Osteoblast (primary cell): ENCODE measurements around the gene CDC6. TPM values are rescaled to one million over a fixed set of nuclear protein-coding genes. Genes with fewer than 3 reads are reported as not detected.

Experiments used
- DNase-seq: peaks from one replicate; pipeline ENCODE4 v3.0.0; 2011; ENCODE audit warnings: low spot score, mixed read lengths; ENCODE audit not compliant: insufficient read length; ENCODE audit errors: missing footprints
- H2AFZ ChIP-seq: 2 replicates; pipeline ENCODE4 v1.6.0; 2011; ENCODE audit warnings: mild to moderate bottlenecking, low read length
- H3K27ac ChIP-seq: 2 replicates; pipeline ENCODE4 v1.5.1; 2011; ENCODE audit warnings: mild to moderate bottlenecking, low read depth, low read length, moderate library complexity
- H3K27me3 ChIP-seq: 2 replicates; pipeline ENCODE4 v1.6.0; 2012; ENCODE audit warnings: mild to moderate bottlenecking, control low read depth, inconsistent platforms, low read length, moderate library complexity; ENCODE audit not compliant: insufficient read depth
- H3K36me3 ChIP-seq: 2 replicates; pipeline ENCODE4 v1.5.1; 2011; ENCODE audit warnings: mild to moderate bottlenecking, low read length, control low read depth, moderate library complexity; ENCODE audit not compliant: insufficient read depth
- H3K4me1 ChIP-seq: 2 replicates; pipeline ENCODE4 v1.5.1; 2011; ENCODE audit warnings: mild to moderate bottlenecking, low read length, control low read depth, moderate library complexity; ENCODE audit not compliant: insufficient read depth
- H3K4me2 ChIP-seq: 2 replicates; pipeline ENCODE4 v1.6.0; 2011; ENCODE audit warnings: mild to moderate bottlenecking, low read length; ENCODE audit not compliant: insufficient read depth
- H3K4me3 ChIP-seq: fragments of 200-600 bp; sonication (generic); 3 replicates; pipeline ENCODE4 v1.5.1; 2012; ENCODE audit warnings: mild to moderate bottlenecking, low read length, inconsistent platforms; ENCODE audit not compliant: insufficient read depth
- H3K79me2 ChIP-seq: 2 replicates; pipeline ENCODE4 v1.6.0; 2012; ENCODE audit warnings: mild to moderate bottlenecking, low read length, control low read depth, inconsistent platforms; ENCODE audit not compliant: insufficient read depth
- H3K9me3 ChIP-seq: 2 replicates; pipeline ENCODE4 v1.5.1; 2011; ENCODE audit warnings: low read depth, low read length, control low read depth
- H4K20me1 ChIP-seq: 2 replicates; pipeline ENCODE4 v1.6.0; 2012; ENCODE audit warnings: mild to moderate bottlenecking, low read length, control low read depth; ENCODE audit not compliant: insufficient read depth
- CTCF ChIP-seq: IDR thresholded peaks from 2 replicates; pipeline ENCODE4 v1.5.1; 2011; ENCODE audit warnings: mild to moderate bottlenecking, low read depth, low read length, moderate library complexity; ENCODE audit errors: extremely low read depth
- total RNA-seq: library from RNA; depleted of rRNA; stranded (reverse); fragments of >200 nt; gene quantifications from 2 replicates; pipeline ENCODE4 v1.2.3, GENCODE V29; 2012

The CDC6 gene
- total RNA-seq, 1 donor, result 5.1 TPM

- DNase-seq, result peak; percentile 92
- peaks cover 4% of the 10 kb centered on the region for H3K36me3 ChIP-seq
- H3K79me2 ChIP-seq, result peaks cover 80% of the 10 kb centered on the region
- H3K27ac ChIP-seq, result peak overlapping the region; percentile 65
- H3K4me2 ChIP-seq, result no peak overlapping the region
- no peak overlapping the region for H2AFZ ChIP-seq
- TF ChIP-seq CTCF, result no peak
- H3K4me3 ChIP-seq, result no peak overlapping the region
- no peaks in the 10 kb centered on the region for H3K27me3 ChIP-seq
- peaks cover 19% of the 10 kb centered on the region for H3K4me1 ChIP-seq
- peaks cover 40% of the 10 kb centered on the region for H4K20me1 ChIP-seq
- H3K9me3 ChIP-seq, result no peaks in the 10 kb centered on the region
Measured at GRCh38 chr17:40251576-40251975, 36.1 kb upstream of the CDC6 start.

GRCh38 chr17:40253565-40253964 is 34.1 kb upstream of the CDC6 start:
- Histone ChIP-seq H3K4me2 (no peak overlapping the region), H3K4me1 (peaks cover 19% of the 10 kb centered on the region), H3K9me3 (no peaks in the 10 kb centered on the region), H4K20me1 (peaks cover 32% of the 10 kb centered on the region), H2AFZ (no peak overlapping the region), H3K79me2 (peaks cover 76% of the 10 kb centered on the region), H3K27me3 (no peaks in the 10 kb centered on the region), H3K4me3 (no peak overlapping the region), H3K36me3 (peaks cover 17% of the 10 kb centered on the region), H3K27ac (no peak overlapping the region)
- DNase-seq, result no peak
- no peak for TF ChIP-seq CTCF

GRCh38 chr17:40259505-40259904 is 28.2 kb upstream of the CDC6 start:
- Histone ChIP-seq H3K4me1 (no peaks in the 10 kb centered on the region), H3K36me3 (peaks cover 40% of the 10 kb centered on the region)
- no peak for TF ChIP-seq CTCF

GRCh38 chr17:40260528-40260927 is 27.2 kb upstream of the CDC6 start:
- no peaks in the 10 kb centered on the region for H3K27me3 ChIP-seq
- DNase-seq, result no peak

More at GRCh38 chr17:40259505-40259904, 28.2 kb upstream of the CDC6 start:
- no peak overlapping the region for H2AFZ ChIP-seq
- peaks cover 16% of the 10 kb centered on the region for H4K20me1 ChIP-seq
- H3K27me3 ChIP-seq, result no peaks in the 10 kb centered on the region
- DNase-seq, result no peak
- H3K27ac ChIP-seq, result no peak overlapping the region
- H3K4me3 ChIP-seq, result no peak overlapping the region
- no peaks in the 10 kb centered on the region for H3K9me3 ChIP-seq
- peaks cover 46% of the 10 kb centered on the region for H3K79me2 ChIP-seq
- H3K4me2 ChIP-seq, result no peak overlapping the region

More at GRCh38 chr17:40260528-40260927, 27.2 kb upstream of the CDC6 start:
- H3K27ac ChIP-seq, result no peak overlapping the region
- H2AFZ ChIP-seq, result no peak overlapping the region
- H3K4me3 ChIP-seq, result no peak overlapping the region
- peaks cover 13% of the 10 kb centered on the region for H4K20me1 ChIP-seq
- H3K9me3 ChIP-seq, result no peaks in the 10 kb centered on the region
- no peak for TF ChIP-seq CTCF
- H3K79me2 ChIP-seq, result peaks cover 43% of the 10 kb centered on the region
- H3K36me3 ChIP-seq, result peaks cover 49% of the 10 kb centered on the region
- no peaks in the 10 kb centered on the region for H3K4me1 ChIP-seq
- H3K4me2 ChIP-seq, result no peak overlapping the region
